Measurements from ENCODE around the gene DENND4B. TPM values are rescaled to one million over a fixed set of nuclear protein-coding genes. Genes with fewer than 3 reads are reported as not detected.
"Not testable (repeated sequence)": the region's sequence is repeated elsewhere in the genome, so short reads cannot be mapped to it uniquely, and the experiment has no call there.

Gene DENND4B
- total RNA-seq, 3 donors from 2014 or later = 44.3 to 65.6 (median 46.5) TPM

- TF ChIP-seq CTCF (IDR thresholded peaks at IDR 0.05) = no peak
- peaks cover 7% of the 10 kb centered on the region for H3K4me1 ChIP-seq (ENCODE audit: low read depth)
- H3K36me3 ChIP-seq (ENCODE audit: low read depth) = no peaks in the 10 kb centered on the region
- H3K4me3 ChIP-seq = no peak overlapping the region
- no peaks in the 10 kb centered on the region for H3K9me3 ChIP-seq
- ATAC-seq = no peak
- DNase-seq = no peak
- intact Hi-C loops (cut with DNase I, micrococcal nuclease) = loop anchor here in 1 of 2 donors (10.0 kb wide), 2 partner anchors 190 to 310 kb away; partner anchors contain the start of genes ILF2 and NPR1
Observed at GRCh38 chr1:153984123-153984894, 37.8 kb upstream of the DENND4B start.

DNA sequence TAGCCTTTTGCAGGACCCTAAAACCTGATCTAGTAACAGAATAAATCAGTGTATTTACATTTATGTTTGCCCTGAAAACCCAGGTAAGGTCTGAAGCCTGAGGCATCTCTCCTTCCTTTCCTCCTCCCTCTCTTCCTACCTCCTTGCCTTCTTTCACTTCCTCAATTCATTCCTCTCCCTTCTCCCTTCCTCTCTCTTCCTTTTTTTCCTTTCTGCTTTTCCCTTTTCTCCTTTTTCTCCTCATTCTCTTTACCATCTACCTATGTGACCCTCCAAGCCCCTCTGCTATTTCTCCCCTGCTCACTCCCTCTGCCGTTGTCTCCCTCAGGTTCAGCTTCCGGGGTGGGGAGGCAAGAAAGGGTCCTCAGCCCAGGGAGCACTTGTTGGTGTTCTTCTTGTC is 35.2 kb upstream of the DENND4B start:
- not testable (repeated sequence) for ATAC-seq; DNase-seq; H3K4me3 ChIP-seq; H3K36me3 ChIP-seq (ENCODE audit: low read depth); H3K4me1 ChIP-seq (ENCODE audit: low read depth); H3K9me3 ChIP-seq
- intact Hi-C loops (cut with DNase I, micrococcal nuclease) = loop anchor here in 1 of 2 donors (10.0 kb wide), 2 partner anchors 187 to 307 kb away; partner anchors contain the start of genes ILF2 and NPR1

GRCh38 chr1:153979091-153979490 is 32.6 kb upstream of the DENND4B start:
- H3K36me3 ChIP-seq (ENCODE audit: low read depth); ATAC-seq; DNase-seq; H3K9me3 ChIP-seq; intact Hi-C loops (cut with DNase I, micrococcal nuclease); H3K4me3 ChIP-seq: not testable (repeated sequence)
- H3K4me1 ChIP-seq (ENCODE audit: low read depth) = peaks cover 19% of the 10 kb centered on the region

DNA sequence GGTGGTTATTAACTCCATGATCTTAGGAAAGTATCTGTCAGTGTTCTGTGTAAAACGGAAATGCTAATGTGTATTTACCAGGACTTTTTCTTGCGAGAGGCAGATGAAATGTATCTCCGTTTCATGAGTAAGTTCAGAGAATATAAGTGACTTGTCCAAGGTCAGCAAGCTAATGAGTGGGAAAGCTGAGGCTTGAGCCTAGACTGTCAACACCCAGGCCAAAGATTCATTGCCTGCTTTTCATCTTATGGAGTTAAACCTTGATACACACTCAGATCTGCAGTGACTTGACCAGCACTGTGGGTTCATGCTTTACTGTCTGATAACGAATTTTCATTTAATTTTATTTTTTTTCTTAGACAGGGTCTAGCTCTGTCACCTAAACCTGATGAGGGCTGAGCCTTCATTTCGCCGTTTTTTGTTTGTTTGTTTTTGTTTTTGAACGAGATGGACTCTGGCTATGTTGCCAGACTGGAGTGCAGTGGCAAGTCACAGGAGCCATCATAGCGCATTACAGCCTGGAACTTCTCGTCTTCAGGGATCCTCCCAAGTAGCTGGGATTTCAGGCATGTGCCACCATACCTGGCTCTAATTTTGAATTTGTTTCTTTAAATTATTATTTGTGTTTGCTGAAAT is 31.9 kb upstream of the DENND4B start:
- no peak for DNase-seq

DNA sequence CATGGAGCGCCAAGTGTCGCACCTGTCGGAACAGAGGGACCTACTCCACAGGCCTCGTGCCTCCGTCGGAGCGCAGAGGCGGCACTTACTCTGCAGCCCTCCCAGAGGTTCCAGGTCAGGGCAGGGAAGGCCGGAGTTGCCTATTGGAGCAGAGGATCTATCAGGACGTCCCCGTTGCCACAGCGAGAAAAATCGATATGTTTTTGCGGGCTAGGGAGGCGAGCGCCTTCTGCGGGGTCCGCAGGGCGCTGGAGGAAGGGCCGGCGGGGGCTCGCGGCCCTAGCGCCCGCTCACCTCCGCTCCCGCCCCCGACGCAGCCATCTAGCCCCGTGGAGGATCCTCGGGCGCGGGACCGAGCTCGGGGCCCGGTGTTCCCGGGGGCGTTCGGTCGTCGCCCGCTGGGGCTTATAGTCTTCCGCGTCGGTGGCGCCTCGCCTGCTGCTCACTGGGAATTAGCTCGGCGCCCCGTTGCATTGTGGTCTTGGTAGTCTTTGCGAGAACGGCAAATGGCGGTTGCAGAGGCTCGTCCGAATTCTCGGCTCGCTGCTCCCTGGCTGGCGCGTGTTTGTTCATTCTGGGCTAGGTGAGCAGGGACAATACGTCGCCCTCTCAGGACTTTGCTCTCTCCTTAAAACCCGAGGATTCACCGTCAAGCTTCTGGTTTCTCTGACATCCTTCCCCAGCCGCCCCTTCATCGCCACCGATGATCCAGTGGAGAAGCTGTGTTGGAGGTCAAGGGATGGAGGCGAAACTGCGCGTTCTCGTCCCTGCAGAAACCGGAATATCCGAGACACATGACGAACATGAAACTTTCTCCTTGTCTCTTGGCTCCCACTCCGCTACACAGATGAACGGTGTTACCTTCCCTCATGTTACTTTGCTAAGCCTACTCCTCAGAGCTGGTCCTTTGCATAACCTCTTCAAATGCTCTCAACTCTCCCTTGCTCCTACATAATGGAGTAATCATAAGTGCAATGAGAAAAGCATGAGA is 31.0 kb upstream of the DENND4B start, which contains the start of gene JTB:
Gene JTB, minus strand, starts transcription at position 425 of the 991 bp plus-strand sequence. Its CDS starts 422 bp downstream, at position 3.
- peak; percentile 12 for TF ChIP-seq CTCF (IDR thresholded peaks at IDR 0.05)
- no peaks in the 10 kb centered on the region for H3K9me3 ChIP-seq
- intact Hi-C loops (cut with DNase I, micrococcal nuclease) = no loop called here
- no peaks in the 10 kb centered on the region for H3K36me3 ChIP-seq (ENCODE audit: low read depth)
- peak; percentile 91 to 96 (median 94) for DNase-seq
- ATAC-seq = peak; percentile 97
- peak within 1 kb of the TSS; percentile 98 for H3K4me3 ChIP-seq
- H3K4me1 ChIP-seq (ENCODE audit: low read depth) = peaks cover 19% of the 10 kb centered on the region

More for the DNA sequence above, 31.9 kb upstream of the DENND4B start:
- TF ChIP-seq CTCF (IDR thresholded peaks at IDR 0.05) = no peak
- intact Hi-C loops (cut with DNase I, micrococcal nuclease) = no loop called here
- ATAC-seq = peak; percentile 2
- Histone ChIP-seq H3K9me3 (no peaks in the 10 kb centered on the region), H3K36me3 (ENCODE audit: low read depth) (no peaks in the 10 kb centered on the region), H3K4me3 (peak overlapping the region; percentile 98), H3K4me1 (ENCODE audit: low read depth) (peaks cover 19% of the 10 kb centered on the region)

GRCh38 chr1:153976819-153977249 is 30.3 kb upstream of the DENND4B start:
- H3K4me3 ChIP-seq = peak overlapping the region; percentile 98
- no peaks in the 10 kb centered on the region for H3K36me3 ChIP-seq (ENCODE audit: low read depth)
- peaks cover 19% of the 10 kb centered on the region for H3K4me1 ChIP-seq (ENCODE audit: low read depth)
- intact Hi-C loops (cut with DNase I, micrococcal nuclease) = no loop called here
- H3K9me3 ChIP-seq = no peaks in the 10 kb centered on the region
- ATAC-seq (peak; percentile 11), DNase-seq (no peak)
- TF ChIP-seq CTCF (IDR thresholded peaks at IDR 0.05) = no peak
